ENCODE measurements around the gene ZNF593OS.
A peak's percentile ranks its signal among the peaks of the same experiment; 100 is the strongest.

ZNF593OS gene

GRCh38 chr1:26171084-26172072 is at the start of gene ZNF593OS:
Gene ZNF593OS, minus strand, starts transcription at chr1:26171832. Its CDS starts 171 bp downstream, at chr1:26171661.
- no peak for DNase-seq
- in situ Hi-C loops (cut with MboI; ENCODE audit: low pct_unique_long_range_greater_than_20kb, low sequenced_read_pairs), result no loop called here

GRCh38 chr1:26221094-26221493 is 49.5 kb upstream of the ZNF593OS start:
- no peak for DNase-seq
- in situ Hi-C loops (cut with MboI; ENCODE audit: low pct_unique_long_range_greater_than_20kb, low sequenced_read_pairs), result no loop called here

GRCh38 chr1:26220199-26220912 is 48.7 kb upstream of the ZNF593OS start:
- DNase-seq, result no peak
- in situ Hi-C loops (cut with MboI; ENCODE audit: low pct_unique_long_range_greater_than_20kb, low sequenced_read_pairs), result no loop called here

- no peak for DNase-seq
- in situ Hi-C loops (cut with MboI; ENCODE audit: low pct_unique_long_range_greater_than_20kb, low sequenced_read_pairs), result no loop called here
Observed at GRCh38 chr1:26218906-26219494, 47.4 kb upstream of the ZNF593OS start.

GRCh38 chr1:26215246-26215645 is 43.6 kb upstream of the ZNF593OS start:
- in situ Hi-C loops (cut with MboI; ENCODE audit: low pct_unique_long_range_greater_than_20kb, low sequenced_read_pairs), result no loop called here
- DNase-seq, result no peak

GRCh38 chr1:26213335-26213905 is 41.8 kb upstream of the ZNF593OS start:
- no peak for DNase-seq
- in situ Hi-C loops (cut with MboI; ENCODE audit: low pct_unique_long_range_greater_than_20kb, low sequenced_read_pairs), result no loop called here

- DNase-seq, result no peak
- in situ Hi-C loops (cut with MboI; ENCODE audit: low pct_unique_long_range_greater_than_20kb, low sequenced_read_pairs), result no loop called here
Observed at GRCh38 chr1:26212726-26213125, 41.1 kb upstream of the ZNF593OS start.

GRCh38 chr1:26210147-26210870 is 38.7 kb upstream of the ZNF593OS start:
- no peak for DNase-seq
- in situ Hi-C loops (cut with MboI; ENCODE audit: low pct_unique_long_range_greater_than_20kb, low sequenced_read_pairs), result no loop called here

GRCh38 chr1:26203642-26204318 is 32.1 kb upstream of the ZNF593OS start:
- in situ Hi-C loops (cut with MboI; ENCODE audit: low pct_unique_long_range_greater_than_20kb, low sequenced_read_pairs), result no loop called here
- no peak for DNase-seq

GRCh38 chr1:26200413-26200812 is 28.8 kb upstream of the ZNF593OS start:
- in situ Hi-C loops (cut with MboI; ENCODE audit: low pct_unique_long_range_greater_than_20kb, low sequenced_read_pairs), result no loop called here
- no peak for DNase-seq

GRCh38 chr1:26197813-26198212 is 26.2 kb upstream of the ZNF593OS start:
- no peak for DNase-seq
- in situ Hi-C loops (cut with MboI; ENCODE audit: low pct_unique_long_range_greater_than_20kb, low sequenced_read_pairs), result no loop called here

- in situ Hi-C loops (cut with MboI; ENCODE audit: low pct_unique_long_range_greater_than_20kb, low sequenced_read_pairs), result no loop called here
- DNase-seq, result no peak
Observed at GRCh38 chr1:26197301-26197700, 25.7 kb upstream of the ZNF593OS start.

GRCh38 chr1:26195805-26196204 is 24.2 kb upstream of the ZNF593OS start:
- no peak for DNase-seq
- in situ Hi-C loops (cut with MboI; ENCODE audit: low pct_unique_long_range_greater_than_20kb, low sequenced_read_pairs), result no loop called here

- in situ Hi-C loops (cut with MboI; ENCODE audit: low pct_unique_long_range_greater_than_20kb, low sequenced_read_pairs), result no loop called here
- DNase-seq, result no peak
Observed at GRCh38 chr1:26191739-26192138, 20.1 kb upstream of the ZNF593OS start.

- in situ Hi-C loops (cut with MboI; ENCODE audit: low pct_unique_long_range_greater_than_20kb, low sequenced_read_pairs), result no loop called here
- DNase-seq, result peak; percentile 70
Observed at GRCh38 chr1:26190373-26190987, 18.8 kb upstream of the ZNF593OS start, which contains the start of gene CATSPER4. Gene CATSPER4, plus strand, starts transcription at chr1:26190602. Its CDS starts 26 bp downstream, at chr1:26190628.

- no peak for DNase-seq
- in situ Hi-C loops (cut with MboI; ENCODE audit: low pct_unique_long_range_greater_than_20kb, low sequenced_read_pairs), result no loop called here
Observed at GRCh38 chr1:26189751-26190275, 18.2 kb upstream of the ZNF593OS start.

GRCh38 chr1:26189331-26189730 is 17.7 kb upstream of the ZNF593OS start:
- in situ Hi-C loops (cut with MboI; ENCODE audit: low pct_unique_long_range_greater_than_20kb, low sequenced_read_pairs), result no loop called here
- DNase-seq, result no peak

- no peak for DNase-seq
- in situ Hi-C loops (cut with MboI; ENCODE audit: low pct_unique_long_range_greater_than_20kb, low sequenced_read_pairs), result no loop called here
Observed at GRCh38 chr1:26188477-26188876, 16.8 kb upstream of the ZNF593OS start.

All from KBM-7 (cell line).